Fibroblast of skin of right quadriceps (primary cell): Measurements from ENCODE around the gene NPHP4.

ENCODE experiments used
- DNase-seq: peaks from one replicate; pipeline ENCODE4 v3.0.0-alpha.2; 2013

Gene NPHP4

DNA sequence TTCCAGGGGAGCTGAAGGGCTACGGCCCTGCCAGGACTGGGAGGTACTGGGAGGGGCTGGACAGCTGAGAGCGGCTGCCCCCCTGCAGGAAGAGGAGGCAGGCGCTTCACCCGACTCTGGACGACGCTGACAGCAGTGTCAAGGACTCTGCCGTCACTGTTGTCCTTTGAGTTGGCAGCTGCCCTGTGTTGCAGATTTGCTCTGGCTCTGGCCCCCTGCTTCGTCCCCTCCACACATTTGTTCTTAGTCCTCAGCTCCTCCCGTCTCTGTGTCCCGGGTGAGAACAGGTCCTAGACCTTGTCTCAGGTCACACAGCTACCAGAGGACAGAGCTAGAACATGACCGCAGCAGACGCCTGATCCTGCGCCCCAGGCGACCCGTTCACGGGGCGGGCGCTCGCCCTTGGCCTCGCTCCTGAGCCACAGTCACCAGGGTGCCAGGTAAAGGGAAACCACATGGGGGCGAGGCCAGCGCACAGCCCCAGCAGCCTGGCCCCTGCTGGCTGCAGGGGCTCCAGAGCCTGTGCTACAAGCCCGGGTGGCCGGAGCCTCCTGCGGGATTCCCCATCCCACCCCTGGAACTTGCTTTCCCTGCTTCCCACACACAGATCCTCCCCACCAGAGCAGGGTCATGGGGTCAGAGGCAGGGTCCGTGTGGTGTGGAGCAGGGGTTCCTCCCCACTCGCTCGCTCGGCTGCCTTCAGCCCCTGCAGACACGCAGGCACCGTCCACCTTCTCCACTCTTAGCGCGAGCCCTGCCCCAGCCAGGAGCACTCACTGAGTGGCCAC is 10.7 kb upstream of the NPHP4 start:
- DNase-seq, result no peak

DNA sequence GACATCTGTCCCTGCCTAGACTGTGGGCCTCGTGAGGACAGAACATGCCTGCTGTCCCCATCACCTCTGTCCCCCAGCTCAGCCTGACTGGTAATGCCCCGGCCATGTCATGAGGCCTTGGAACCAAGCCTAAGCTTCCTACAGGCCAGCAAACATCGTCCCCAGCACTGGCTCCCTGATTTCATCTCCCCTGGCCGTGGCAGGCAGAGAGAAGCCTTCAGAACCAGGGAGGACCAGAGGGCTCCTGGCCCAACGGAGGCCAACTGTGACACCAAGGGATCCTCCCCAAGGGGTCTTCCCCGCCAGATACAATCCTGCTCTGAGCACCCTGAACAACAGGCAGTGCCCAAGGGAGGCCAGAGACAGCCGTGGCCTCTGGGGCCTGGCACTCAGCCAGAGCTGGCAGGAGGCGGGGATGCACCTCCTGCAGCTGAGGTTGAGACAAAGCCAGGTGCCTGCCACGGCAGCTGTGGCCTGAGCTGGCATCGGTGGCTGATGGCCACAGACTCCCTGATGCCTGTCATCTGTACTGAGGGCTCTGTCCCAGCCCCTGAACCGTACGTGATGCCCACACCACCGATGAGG is 9.9 kb upstream of the NPHP4 start:
- no peak for DNase-seq

DNA sequence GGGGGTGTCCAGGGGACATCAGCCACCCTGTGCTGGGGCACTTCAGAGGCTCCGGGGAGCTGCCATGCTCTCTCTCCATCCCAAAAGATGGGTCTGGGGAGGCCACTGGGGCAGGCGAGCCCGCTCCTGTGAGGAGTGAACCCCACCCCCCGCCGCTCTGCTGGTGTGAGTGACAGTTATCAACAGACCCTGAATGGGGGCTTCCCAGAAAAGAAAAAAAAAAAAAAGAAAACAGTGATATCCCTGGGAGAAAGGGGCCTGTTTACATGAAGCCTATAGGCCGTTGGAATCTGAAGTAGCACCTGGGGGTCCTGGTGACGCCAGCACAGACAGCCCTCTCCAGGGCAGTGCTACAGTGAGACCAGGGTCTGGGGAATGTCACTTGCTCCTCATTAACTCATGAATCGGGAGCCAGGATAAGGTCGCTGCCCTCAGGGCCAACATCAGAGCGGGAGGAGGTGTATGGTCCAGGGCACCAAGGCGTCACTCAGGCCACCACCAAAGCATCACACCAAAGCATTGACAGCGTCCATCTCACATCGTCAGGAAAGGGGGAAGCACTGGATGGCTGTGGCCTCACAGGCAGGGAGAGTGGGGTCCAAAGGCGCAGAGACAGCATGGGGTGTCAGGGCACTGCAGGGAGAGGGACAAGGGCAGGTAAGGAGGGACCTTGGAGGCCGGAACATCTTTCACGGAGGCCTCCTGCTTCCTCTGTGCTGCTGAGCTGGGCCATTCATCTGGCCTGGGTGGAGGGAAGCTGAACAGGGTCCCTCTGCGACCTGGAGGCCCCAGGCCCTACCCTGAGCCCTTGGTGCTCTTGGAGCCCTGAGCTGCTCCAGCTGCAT is 8.4 kb upstream of the NPHP4 start:
- no peak for DNase-seq

DNA sequence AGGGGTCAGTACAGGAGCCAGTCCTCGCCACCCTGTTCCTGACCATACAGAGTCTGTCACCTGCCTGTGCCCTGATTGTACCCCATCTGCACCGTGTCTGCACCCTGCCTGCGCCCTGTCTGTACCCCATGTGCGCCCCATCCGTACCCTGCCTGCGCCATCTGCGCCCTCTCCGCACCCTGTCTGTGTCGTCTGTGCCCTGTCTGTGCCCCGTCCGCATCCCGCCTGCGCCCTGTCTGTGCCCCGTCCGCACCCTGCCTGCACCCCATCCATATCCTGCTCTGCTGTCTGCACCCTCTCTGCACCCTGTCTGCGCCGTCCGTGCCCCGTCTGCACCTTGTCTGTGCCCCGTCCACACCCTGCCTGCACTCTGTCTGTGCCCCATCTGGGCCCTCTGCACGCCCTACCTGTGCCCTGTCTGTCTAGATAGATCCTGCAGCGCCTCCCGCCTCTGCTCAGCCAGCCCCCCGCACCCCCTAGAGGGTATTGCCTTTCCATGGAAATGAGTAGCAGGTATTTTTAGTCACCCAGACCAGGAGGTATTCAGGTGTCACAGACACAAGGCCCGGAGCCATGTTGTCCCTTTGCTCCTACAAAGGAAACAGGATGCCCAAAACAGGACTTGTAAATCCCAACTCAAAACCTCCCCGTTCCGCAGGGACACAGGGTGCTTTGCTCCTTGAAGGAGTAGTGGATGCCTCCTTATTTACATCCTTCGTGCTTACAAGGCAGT is 7.7 kb upstream of the NPHP4 start:
- DNase-seq, result no peak

DNA sequence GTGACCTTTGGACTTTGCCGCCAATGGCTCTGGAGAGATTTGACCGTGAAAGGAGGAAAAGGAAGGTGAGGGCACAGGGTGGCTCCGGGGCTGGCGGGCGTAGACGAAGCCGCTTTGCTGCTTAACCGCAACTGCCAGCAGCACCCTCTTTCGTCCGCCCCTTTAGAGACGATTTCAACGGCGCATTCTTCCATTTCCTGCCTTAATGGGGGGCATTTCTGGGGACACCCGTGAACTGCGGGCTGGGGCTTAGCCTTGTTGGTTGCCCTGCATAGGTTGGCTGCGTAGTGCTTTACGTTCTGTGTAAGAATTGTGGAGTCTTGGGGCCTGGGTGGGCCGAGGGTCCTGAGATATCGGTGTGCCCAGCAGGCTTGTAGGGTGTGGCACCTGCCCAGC is 6.7 kb upstream of the NPHP4 start:
- DNase-seq, result no peak

DNA sequence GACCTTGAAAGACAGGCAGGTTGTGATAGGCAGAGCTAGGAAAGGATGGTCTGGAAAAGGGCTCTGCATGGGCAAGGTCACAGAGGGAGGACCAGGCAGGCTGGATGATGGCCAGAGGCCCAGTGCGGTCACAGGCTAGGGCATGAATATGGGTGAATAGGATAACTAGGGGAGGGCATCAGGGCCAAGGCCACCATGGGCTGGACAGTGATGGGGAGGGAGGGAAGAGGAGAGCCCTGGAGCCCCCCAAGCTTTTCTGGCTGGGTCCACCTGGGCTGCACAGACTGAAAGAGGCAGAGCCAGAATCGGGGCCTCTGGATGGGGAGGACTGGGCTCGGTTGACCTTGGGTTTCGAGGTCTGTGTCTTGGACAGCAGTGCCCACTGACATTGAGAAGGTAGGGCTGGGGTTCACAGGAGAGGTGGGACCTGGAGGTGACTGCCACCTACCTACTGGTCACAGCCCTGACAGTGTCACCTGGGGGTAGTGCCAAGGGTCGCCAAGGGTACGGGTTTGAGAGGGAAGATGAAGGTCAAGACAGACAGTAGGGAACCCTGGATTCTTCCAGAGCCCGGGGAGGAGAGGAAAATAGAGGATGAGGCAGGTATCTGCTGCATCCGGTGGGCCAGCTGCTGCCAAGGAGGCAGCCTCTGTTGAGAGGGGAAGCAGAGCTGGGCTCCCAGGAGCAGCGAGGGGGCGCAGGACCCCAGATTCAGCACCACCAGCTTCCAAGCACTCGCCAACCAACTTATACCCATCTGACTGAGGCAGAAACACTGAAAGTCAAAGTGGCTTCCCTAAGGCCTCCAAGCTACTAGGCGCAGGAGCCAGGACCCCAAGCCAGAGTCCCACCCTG is 6.1 kb upstream of the NPHP4 start:
- DNase-seq, result no peak

DNA sequence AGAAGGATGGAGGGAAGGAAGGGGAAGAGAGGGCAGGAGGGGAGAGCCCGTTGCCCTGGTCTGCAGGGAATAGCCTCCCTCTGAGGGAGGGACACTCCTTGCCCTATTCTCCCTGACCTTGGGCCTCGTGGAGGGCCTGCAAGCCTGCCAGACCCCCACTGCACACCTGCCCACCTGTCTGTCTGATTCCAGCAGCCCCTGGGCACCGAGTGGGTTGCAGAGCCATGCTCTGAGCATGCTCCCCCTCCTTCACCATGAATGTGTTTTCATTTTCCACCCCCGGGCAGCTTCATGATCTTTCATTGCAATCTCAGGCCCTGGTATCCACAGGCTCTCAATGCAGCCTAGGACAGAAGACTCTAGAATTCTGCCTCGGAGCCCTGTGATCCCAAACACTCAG is 5.1 kb upstream of the NPHP4 start:
- DNase-seq, result no peak

DNA sequence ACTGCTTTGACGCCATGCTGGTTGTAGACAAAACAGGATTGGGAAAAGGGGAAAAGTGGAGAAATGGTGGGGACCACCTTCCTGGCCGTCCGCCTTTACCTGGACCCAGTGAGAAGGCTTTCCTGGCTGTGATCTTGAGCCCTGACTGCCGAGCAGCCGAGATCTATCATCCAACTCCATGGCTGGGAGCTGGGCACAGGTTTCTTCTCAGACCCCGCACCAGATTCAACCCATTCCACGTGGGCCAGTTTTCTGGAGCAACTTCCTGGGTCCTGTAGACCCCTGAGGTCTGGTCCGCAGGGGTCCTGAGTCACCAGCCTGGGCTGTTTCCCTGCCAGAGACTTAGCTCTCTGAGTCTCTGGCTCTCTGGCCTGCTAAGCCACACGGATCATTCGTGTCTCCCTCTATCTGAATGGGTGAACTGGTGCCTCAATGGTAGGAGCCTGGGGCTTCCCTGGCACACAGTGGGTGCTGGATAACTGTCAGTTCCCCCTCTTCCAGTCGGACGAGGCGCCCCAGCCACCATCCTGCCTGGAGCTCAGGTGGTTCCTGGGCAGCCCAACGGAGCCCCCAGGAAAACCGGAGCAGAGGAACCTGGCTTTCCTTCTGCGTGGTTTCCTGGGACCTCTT is 4.5 kb upstream of the NPHP4 start:
- no peak for DNase-seq

DNA sequence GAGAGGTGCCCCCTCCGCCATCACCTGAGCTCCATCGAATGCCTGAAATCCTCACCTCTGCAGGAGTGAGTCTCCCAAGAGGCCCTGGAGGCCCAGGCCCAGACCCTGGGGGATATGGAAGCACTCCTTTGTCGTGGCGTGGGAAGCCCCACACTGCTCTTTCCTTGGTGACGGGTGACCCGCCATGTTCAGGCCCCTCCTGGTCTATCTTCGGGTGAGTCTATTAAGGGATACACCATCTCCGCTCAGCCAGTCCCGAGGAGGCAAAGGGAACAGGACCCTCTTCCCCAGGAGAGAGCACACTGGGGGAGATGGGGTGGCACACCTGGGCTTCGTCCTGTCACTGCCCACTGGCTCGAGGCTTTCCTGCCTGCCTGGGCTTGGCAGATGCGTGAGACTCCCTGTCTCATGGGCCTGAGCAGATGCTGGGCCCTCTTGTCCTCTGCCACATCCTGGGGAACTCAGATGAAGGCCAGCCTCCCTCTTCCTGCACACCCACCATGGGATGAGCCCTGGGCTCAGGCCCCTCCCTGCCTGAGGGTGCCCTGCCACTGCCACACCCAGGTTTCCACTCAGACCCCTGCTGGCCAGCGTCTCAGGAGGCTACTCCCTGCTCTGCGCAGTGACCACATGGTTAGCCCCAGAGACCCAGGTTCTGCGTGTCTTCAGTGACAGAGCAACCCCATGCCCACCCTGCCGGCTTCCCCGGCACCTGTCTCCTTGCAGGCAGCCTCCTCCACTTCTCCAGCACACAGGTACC is 3.8 kb upstream of the NPHP4 start:
- DNase-seq, result no peak

DNA sequence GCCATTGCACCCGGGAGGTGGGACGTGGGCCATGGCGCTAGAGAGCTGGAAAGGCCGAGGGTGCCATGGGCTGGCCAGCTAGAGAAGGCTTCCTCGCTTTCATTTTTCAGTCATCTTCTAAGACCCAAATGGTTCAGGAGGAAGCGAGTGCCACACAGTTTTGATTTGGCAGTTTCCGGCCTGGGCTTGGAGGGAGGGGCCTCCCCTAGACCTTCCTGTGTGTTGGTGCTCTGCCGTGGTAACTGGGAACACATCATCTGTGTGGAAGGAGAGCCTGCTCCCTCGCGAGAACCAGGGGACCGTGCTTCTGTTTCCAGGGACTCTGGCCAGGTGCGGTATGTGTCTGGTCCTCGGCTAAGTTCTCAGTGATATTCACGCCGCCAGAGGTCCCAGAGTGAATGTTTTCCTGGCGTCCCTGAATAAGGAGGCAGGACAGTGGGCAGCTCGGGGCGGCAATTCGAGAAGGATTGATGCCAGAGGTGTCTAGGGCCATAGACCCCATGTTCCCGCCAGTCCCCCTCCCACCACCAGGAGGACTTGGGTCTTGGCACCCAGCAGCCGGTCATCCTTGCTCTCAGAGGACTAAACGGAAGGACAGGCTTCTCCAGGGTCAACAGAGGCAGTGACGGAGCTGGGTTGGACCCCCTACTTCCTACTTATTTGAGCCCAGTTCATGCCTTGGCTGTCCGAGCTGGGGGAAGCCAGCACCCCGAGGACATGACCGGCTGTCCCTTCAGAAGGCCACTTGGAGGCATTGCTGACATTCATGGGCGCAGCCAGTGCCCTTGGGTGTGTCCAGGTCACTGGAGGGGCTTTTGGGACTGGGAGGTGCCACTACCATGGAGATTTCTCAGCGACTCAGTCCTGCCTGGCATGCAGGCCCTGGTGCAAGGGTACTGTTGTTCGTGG is 2.7 kb upstream of the NPHP4 start:
- DNase-seq, result no peak

DNA sequence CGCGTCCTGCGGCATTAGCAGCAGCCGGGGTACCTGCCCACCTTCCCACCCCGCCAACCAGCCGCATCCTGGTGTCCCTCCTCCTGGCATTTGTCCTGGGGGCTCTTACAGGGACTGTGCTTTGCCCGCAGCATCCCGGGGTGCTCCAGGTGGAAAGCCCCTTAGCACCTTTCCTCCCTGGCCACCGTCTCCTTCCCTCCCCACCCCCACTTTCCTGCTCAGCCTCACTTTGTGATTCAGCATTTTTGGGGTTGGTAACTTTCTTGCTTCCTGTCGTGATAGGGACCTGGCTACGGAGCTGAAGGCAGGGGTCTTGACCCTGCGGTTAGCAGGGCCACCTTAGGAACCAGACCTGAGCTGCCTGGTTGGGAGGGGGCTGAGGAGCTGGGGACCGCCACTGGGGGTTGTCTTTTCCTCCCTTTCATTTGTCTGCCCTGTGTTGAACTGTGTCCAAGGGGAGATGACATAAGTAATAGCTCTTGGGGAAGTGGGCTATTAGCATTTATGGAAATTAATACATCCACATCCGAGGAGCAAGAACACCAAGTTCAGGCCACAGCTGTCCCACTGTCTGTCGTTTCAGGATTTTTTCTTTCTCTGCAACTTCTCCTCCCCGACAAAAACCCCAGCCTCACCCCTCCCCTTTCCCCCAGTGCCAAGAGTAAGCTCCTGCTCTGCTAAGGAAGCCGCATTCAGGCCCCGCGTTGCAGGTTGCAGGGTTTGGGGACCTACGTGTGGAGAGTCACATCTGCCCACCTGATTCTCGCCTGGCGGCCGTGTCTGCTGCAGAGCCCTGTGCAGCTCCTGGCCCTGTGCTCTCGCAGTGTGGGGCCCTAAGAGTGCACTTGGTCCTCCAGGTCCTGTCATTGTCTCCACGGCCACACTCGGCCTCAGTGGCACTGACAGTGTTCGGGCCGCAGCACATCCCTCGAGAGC is 1.6 kb upstream of the NPHP4 start:
- DNase-seq, result no peak

DNA sequence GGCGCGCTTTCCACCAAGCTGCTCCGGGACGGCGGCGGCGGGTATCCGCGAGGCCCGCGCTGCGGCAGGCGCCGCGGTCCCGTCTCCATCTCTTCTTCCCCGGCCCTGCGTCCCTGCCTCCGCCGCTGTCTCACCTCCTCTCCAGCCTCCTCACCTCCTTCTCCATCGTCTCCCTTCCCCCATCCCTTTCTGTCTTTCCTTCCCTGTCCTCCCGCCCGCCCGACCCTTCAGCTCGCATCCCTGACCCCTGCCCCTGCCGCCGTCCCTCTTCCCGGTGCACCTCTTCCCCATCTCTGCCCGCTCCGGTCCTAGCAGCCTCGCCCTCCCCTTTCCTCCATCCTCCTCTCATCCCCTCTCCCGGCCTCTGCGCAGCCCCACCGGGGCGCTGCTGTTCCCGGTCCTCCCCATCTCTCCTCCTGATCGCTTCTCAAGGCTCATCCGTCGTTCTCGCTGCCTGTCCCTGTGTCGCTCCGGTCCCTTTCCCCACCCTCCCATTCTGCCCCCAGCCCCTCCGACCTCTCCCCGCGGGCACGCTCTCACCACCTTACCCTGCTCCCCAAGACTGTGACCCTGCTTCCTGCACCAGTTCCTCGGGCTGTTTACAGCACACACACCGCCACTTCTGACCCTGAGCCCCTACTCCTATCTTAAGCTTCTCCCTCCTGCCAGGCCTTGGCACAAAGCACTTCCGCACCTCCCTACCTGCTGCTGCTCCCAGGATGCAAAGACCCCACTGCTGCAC is 760 bp upstream of the NPHP4 start:
- DNase-seq, result no peak

DNA sequence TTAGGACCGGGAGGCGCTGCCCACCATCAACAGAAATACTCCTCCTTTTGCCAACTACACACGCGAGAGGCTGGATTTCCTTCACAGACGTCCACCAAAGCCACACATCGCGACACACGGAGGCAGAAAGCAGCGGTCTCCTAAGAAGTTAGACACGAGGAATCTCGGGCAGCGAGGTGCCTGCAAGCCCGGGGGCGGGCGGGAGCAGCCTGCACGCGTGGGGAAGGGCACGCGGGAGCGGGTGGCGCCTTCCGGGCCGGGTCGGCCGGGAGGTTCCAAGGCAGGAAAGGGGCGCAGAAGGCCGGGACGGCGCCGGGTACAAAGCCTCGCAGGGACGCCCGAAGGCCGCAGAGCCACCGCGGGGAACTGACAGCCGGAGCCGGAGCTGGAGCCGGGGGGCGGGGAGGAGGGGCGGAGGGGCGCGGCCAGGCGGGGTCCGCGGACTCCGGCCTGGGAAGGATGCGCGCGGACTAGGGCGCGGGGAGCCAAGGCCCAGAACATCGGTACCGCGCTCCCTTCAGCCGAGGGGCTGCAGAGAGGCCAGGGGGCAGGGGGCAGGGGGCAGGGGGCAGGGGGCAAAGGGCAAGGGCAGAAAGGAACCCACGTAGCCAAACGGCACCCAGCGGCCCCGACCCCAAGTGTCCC is 722 bp downstream of the NPHP4 start:
- no peak for DNase-seq

DNA sequence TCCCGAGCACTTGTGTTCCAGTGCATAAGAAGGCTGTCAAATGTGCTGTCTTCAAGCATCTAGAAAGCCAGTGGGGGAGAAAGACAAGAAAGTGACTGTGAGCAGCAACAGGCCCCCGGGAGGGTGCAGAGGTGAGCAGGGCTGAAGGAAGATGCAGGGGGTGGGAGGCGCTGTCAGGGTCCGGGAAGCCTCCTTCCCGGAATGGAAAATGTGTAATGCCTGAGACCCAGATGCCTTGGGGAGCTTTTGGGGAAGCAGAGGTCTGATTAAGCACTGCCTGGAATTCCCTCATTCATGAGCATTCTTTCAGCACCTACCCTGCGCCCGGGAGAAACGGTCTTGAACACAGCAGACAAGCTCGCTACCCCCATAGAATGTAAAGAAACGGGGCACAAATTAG is 1.3 kb downstream of the NPHP4 start:
- DNase-seq, result peak; percentile 38

DNA sequence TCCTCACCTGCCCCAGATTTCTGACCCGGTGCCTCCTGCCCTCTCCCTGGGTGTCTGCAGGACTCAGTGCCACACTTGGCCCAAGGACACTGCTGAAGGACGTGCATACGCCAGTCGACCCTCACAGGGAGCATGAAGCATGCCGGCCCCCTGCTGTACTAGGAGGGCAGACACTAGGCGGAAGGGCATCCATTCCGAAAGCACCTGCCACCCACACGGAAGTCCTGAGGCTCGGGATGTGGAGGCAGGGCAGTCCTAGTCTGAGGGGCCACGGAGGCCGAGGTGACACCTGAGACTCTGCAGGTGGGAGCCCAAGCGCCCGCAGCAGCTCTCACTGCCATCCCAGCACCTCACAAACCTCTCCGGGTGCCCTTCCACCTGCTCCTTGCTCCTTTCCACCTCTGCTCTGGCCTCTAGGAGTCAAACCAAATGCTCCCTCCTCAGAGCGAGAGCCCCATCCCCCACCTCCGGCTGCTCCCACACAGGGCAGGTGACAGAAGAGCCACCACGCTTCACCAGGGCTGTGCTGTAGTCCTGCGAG is 2.4 kb downstream of the NPHP4 start:
- DNase-seq, result no peak

DNA sequence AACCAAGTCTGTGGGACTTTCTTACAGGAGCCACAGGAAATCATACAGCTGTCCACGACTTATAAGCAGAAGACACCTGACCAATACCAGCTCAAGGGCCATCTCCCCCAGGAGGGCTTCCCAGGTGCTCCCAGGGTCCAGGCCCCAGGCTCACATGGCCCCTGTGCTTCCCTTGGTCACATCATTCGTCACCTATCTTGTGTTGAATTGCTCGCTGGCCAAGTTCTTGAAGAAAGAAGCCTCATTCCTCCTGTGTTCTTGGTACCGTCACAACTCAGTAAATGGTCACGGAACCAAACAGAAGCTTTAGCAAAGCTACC is 3.0 kb downstream of the NPHP4 start:
- DNase-seq, result no peak

DNA sequence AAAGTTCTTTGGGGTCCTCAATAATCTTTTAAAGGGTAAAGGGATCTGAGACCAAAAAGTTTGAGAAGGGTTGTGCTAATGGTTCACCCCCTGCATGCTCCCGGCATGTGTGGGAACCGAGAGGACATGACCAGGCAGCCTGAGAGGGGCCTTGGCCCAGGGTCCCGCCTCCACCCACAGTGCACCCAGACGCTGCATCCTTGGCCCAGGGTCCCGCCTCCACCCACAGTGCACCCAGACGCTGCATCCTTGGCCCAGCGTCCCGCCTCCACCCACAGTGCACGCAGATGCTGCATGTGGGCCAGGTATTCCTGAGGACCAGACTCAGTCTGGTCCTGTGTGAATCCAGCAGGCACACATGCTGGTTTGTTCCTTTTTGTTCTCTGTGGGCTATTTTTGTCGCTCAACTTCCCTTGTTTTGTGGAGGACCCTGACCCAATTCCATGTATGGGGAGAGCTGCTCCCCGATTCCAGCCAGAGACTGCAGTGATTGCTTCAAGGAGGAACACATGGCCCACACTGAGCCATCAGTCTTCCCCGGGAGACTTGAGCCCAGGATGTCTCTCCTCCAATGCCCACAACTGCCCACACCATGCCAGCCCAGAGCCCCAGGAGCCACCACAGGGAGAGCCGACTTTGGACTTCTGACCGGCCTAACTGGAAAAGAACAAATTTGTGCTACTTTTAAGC is 3.5 kb downstream of the NPHP4 start:
- no peak for DNase-seq
